OCI-M2 (cell line): ENCODE data around the gene ADRA2A.
A peak's percentile ranks its signal among the peaks of the same experiment; 100 is the strongest.

Source experiments
- DNase-seq: peaks from one replicate; lab custom pipeline; 2025; ENCODE audit not compliant: unreplicated experiment; lab: John Stamatoyannopoulos, UW

The ADRA2A gene

DNA sequence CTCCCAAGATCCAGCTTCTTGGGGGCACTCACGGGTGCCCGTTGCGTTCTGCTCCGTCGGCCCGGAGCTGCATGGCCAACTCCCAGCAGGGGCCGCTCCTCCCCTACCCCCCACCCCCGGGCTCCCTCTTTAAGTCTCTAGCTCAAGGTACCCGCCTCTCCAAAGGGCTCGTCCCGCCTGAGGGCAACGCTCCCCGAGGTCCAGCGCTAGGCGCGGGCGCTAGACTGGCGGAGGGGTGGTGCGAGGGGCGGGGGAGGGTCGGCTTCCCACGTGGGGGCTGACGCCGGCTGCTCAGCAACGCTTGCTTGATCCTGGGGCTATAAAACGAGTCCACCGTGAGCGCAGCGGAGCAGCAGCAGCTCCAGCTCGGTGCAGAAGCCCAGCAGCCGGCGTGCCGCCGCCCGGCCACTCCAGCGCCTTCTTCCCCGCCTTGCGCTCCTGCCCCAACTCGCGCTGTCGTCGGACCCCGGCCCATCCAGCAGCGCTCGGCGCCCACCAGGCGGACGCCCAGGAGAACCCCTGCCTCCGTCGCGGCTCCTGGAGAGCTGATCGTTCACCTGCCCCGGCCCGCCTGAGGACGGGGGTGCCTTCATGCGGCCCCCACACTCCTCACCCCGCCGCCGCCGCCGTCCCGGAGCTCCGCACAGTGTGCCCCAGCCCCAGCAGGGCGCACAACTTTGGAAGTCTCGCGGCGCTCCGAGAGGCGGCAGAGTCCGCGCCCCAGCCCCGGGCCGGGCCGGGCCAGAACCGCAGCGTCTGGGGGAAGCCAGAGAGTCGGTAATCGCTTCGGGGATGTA is at the start of gene ADRA2A:
TSS of gene ADRA2A (plus strand) at position 348 of the 797 bp plus-strand sequence. CDS start 968 bp downstream, outside the sequence.
- DNase-seq: no peak

DNA sequence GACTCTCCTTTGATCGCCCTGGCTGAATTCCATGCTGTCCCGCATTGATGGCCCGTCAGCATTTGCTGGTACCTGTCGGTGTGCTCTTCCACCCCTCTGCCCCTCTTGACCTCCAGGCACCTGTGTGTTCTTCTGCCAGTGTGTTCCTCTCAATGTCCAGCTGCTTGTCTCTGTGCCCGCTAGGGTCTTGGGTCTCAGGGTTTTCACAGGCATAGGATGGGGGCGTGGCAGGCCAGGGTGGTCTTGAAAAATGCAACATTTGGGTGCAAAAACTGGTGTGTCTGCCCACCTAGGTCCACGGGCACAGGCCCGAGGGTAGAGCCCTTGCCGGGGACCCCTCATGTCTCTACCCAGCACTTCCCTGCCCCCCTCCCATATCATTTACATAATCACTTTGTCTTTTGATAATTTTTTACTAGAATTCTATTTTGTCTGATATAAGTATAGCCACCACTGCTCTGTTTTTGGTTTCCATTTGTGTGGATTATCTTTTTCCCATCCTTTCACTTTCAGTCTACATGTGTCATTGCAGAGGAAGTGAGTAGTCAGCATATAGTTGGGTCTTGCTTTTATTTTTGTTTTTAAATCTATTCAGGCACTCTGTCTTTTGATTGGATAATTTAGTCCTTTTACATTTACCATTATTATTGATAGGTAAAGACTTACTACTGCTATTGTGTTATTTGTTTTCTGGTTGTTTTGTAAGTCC is 46.6 kb upstream of the ADRA2A start:
- no peak for DNase-seq

DNA sequence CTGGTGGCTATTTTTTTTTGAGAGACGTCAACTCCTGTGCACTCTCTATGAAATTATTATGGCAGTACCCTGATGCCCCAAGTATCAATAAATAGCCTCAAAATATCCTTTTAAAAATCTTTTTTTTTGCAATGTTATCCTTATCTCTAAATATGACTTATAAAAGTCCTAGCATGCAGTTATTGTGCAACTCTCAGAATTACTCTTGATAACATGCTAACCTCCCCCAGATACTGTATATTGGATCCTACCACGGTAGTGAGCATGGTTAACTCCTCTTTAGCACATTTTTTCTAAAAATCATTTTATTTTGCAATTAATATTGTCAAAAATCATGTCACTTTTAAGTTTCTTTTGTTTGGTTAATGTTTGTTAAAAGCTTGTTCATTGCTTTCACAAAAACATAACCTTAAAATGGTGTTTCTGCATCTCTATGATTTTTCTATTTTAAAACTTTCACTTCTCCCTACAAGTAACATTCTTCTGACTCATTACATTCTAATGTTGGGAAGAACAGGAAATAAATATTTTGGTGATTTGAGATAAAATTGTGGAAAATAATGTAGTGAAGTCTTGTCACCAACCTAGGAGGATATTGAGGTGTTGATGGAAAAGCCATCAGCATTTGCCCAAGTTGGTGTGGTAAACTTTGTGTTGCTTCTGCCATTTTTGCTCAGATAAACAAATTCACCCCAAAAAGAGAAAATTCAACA is 42.1 kb upstream of the ADRA2A start:
- DNase-seq: no peak

DNA sequence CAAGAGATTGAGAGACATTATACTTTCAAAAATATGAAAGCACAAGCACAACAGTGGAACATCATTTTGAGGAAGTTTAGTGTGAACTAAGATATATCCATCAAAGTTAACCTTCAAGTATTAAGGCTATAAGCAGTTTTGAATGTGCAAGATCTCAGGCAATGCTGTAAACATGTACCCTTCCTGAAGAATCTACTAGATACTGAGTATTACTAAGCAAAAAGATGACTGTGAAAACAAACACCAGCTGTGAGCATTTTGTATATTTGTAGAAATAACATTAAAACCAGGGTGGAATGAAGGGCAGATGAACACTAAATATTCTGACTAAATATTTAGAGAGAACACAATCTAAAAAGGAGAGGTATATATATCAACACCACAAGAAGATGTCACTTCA is 41.3 kb upstream of the ADRA2A start:
- no peak for DNase-seq

DNA sequence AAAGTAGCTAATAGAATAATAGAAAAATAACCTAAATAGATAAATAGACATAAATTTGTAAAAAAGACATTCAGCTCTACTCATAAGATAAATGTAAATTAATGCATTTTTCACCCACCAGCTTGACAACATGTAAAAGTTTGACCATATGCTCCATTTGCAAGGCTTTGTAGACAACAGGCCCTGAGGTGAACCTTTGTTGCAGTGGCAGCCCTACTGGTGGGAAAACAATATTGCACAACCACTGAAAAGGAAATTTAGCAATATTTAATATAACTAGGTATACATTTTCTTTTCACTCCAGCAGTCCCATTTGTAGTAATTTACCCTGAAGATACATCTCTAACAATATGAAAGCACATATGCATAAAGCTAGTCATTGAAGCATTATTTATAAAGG is 39.0 kb upstream of the ADRA2A start:
- no peak for DNase-seq

DNA sequence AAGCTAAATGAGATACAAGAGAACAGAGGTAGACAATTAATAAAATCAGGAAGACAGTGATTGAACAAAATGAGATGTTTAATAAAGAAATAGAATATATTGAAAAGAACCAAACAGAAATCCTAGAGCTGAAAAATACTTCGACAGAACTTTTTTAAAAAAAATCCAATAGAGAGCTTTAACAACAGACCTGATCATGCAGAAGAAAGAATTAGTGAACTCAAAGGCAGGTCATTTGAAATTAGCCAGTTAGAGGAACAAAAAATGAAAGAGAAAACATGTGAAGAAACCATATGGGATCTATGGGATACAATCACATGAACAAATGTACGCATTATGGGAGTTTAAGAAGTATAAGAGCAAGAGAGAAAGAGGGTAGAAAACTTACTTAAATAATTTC is 37.3 kb upstream of the ADRA2A start:
- no peak for DNase-seq

DNA sequence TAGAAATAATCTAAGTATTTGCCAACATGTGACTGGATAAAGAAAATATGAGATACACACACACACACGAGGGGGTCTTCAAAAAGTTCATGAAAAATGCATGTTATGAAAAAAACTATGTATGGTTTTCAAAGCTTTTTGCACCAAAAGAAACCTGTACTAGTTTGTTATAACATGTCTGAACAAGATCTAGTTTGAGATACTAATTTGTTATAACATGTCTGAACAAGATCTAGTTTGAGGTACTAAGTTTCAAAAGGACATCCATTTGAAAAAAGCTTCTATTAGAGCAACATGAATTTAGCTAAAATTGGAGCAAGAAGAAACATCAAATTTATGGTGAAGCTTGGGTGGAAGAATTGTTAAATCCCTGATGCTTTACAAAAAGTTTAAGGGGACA is 19.8 kb upstream of the ADRA2A start:
- no peak for DNase-seq

DNA sequence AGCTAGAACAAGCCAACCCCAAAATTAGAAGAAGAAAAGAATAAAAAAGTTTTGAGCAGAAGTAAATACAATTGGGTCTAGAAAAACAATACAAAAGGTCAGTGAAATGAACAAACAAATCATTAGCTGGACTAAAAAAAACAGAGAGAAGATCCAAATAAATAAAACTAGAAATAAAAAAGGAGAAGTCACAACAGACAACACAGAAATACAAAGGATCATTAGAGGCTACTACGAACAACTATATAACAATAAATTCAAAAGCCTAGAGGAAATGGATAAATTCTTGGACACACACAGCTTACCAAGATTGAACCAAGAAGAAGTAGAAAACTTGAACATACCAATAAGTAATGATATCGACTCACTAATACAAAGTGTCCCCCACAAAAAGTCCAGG is 13.4 kb upstream of the ADRA2A start:
- DNase-seq: no peak

DNA sequence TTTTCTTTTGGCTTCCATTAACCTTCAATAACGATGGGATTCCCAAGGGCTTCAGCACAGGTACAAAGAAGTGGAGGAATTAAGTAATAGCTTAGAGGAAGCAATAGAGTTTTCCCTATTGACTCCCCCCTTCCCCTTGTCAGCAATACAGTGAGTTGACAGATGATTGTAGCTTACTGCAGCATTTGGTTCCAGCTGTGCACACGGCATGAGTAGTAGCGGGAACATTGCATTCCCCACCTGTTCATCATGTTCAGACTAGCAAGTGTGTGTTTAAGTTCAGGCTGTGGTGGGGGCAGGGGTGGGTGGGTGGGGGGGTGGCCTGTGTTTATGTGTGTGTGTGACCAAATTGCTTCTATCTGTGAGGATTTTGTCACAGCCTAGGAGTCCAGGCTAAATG is 4.6 kb upstream of the ADRA2A start:
- DNase-seq: no peak

DNA sequence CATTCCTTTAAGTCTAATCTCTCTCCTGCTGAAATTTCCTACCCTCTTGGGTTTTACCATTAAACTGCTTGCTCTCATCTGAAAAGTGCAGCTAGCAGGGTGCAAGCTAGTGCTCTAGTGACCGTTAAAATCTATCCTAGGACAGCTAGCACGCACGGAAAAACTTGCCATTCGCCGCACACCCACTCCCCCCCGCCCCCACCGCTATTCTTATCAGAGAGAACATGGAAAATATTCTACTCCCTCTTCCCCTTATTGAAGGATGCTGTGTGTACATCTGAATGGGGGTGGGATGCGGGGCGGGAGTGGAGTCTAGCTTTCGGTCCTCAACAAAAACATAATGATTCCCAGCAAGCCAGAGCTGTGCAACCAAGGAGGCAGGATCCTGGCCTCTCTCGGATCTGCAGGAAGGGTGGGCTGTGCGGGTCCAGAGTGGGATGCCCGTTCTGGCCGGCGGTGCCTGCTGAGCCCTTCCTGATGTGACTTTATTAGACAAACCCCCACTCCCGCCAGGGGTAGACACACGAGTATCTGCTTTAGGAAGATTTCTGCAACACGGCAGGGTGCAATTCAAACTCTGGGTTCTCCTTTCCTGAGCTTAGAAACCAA is 1.1 kb upstream of the ADRA2A start:
- DNase-seq: no peak

DNA sequence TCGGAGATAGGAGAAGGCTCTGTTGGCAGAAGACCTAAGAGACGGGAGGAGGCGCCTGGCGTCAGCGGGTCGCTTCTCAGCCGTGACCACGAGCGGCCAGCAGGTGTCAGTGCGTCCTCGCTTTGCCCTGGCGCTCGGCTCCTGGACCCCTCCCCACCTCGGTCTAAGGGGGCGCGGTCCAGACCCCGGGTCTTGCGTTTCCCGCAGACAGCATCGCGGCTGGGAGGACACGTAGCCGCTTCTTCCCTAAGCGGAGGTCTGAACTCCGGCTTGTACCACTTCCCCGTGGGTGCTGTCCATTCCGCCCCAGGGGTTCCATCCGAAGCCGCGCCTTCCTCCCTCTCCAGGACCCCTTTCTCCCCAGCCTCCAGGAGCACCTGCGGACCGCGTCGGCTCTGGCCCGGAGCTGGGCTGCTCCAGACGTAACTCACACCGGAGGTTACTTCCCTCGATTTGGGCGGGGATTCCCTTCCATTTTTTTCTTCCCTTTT is 593 bp upstream of the ADRA2A start:
- peak; percentile 29 for DNase-seq

DNA sequence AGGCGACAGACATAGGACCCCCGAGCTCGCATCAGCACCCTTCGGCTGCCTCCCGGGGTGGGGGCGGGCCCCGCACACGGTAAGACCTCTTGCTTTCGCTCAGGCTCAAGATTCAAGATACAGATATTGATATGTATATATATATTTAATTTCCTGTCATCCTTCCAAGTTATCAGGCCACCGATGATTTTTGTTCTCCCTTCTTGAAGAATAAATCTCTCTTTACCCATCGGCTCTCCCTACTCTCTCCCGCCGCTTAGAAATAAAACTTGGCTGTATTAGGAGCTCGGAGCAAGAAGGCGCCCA is 603 bp downstream of the ADRA2A start:
- no peak for DNase-seq

DNA sequence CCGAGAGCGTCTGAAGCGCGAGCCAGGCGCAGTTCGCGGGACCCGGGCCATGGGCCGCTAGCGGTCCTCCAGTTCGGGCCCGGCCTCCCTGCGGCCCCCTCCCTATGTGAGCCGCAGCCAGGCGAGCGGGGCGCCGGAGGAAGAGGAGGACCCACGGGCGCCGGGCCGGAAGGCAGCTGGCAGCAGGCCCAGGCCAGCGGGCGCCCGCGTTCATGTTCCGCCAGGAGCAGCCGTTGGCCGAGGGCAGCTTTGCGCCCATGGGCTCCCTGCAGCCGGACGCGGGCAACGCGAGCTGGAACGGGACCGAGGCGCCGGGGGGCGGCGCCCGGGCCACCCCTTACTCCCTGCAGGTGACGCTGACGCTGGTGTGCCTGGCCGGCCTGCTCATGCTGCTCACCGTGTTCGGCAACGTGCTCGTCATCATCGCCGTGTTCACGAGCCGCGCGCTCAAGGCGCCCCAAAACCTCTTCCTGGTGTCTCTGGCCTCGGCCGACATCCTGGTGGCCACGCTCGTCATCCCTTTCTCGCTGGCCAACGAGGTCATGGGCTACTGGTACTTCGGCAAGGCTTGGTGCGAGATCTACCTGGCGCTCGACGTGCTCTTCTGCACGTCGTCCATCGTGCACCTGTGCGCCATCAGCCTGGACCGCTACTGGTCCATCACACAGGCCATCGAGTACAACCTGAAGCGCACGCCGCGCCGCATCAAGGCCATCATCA is 1.1 kb downstream of the ADRA2A start:
- no peak for DNase-seq

DNA sequence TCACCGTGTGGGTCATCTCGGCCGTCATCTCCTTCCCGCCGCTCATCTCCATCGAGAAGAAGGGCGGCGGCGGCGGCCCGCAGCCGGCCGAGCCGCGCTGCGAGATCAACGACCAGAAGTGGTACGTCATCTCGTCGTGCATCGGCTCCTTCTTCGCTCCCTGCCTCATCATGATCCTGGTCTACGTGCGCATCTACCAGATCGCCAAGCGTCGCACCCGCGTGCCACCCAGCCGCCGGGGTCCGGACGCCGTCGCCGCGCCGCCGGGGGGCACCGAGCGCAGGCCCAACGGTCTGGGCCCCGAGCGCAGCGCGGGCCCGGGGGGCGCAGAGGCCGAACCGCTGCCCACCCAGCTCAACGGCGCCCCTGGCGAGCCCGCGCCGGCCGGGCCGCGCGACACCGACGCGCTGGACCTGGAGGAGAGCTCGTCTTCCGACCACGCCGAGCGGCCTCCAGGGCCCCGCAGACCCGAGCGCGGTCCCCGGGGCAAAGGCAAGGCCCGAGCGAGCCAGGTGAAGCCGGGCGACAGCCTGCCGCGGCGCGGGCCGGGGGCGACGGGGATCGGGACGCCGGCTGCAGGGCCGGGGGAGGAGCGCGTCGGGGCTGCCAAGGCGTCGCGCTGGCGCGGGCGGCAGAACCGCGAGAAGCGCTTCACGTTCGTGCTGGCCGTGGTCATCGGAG is 1.8 kb downstream of the ADRA2A start:
- no peak for DNase-seq

DNA sequence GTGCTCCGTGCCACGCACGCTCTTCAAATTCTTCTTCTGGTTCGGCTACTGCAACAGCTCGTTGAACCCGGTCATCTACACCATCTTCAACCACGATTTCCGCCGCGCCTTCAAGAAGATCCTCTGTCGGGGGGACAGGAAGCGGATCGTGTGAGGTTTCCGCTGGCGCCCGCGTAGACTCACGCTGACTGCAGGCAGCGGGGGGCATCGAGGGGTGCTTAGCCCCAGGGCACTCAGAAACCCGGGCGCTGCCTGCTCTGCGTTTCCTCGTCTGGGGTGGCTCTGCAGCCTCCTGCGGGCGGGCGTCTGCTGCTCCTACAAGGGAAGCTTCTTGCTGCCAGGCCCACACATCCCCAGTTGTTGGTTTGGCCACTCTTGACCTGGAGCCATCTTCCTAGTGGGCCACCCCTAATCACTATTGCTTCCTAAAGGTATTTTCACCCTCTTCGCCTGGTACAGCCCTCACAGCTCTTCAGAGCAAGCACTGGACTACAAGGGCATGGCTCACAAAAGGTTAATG is 2.5 kb downstream of the ADRA2A start:
- DNase-seq: no peak

DNA sequence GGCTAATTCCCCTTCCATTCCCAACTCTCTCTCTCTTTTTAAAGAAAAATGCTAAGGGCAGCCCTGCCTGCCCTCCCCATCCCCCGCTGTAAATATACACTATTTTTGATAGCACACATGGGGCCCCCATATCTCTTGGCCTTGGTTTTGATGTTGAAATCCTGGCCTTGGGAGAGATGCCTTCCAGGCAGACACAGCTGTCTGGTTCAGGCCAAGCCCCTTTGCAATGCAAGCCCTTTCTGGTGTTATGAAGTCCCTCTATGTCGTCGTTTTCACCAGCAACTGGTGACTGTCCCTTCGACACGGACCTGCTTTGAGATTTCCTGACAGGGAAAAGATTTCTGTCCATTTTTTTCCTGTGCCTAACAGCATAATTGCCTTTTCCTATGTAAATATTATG is 3.0 kb downstream of the ADRA2A start:
- no peak for DNase-seq

DNA sequence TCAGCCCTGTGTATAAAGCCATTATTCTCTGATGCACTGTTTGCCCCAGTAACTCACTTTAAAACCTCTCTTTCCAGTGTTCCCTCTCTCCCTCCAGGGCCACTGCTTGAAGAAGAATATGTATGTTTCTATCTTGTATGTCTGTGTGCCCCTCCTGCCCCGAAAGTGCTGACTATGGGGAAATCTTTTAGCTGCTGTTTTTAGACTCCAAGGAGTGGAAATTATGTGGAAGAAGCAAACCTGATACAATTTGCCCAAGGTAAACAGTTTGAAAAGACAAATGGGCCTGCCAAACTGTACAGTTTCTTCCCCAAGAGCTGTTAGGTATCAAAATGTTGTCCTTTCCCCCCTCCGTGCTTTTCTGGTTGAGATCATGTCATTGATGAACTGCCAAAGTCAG is 3.4 kb downstream of the ADRA2A start:
- DNase-seq: no peak

DNA sequence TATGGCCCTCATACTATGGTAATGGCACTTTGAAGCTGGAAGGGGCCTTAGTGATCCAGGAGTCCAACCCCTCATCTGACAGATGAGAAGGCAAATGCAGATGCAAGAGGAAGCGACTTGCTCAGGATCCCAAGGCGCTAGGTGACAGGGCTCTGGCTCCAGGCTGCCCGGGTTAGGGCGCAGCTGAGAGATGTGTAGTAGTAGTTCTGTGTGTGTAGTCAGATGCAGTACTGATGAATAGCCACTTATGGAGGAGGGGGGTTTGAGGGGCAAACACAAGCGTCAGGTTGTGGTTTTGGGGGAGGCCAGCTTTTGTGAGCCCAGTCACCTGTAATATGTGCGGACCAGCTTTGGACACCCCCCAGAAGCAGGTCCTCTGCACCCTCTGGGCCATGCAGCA is 4.8 kb downstream of the ADRA2A start:
- DNase-seq: no peak

DNA sequence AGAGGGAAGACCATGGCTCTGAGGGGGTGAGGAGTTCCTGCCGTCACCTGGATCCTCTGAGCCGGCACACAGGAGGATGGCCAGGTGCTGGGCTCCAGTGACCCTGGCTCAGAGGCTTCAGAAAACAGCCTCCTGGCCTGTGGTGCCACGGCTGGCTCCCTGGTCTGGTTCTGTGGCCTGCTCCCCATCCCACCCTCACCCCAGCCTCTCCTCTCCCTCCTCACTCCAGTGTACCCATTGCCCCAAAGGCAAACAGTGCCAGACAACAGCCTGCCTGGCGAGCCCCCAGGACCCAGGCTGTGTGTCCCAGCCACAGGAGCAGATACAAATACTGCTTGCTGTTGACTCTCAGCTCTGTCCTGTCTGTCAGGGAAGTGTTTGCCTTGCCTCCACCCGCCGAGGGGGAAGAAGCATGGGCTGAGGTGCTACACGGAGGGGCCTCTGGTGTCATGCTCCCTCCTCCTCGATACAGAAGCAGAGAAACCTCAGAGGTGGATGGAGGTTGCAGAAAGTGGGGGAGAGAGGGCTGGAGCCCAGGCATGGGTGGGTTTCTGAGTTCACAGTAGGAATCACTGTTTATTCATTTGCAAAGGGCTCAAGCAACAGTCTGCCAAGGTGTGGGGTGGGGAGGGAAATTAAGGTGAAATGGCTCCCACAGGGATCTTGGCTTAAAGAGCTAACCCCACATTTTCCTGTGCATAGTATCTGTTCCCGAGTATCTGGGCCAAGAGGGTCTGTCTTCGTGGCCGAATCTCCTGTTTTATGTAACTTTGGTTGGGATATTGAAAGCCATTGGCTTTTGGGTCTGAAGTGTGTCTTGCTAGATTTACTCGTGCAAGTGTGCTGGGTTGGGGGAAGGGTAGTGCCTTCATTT is 5.5 kb downstream of the ADRA2A start:
- no peak for DNase-seq
